Stimulated activated CD4-positive, alpha-beta T cell treated with anti-CD3 and anti-CD28 coated beads, Interleukin-15, amount 100 ng/mL, for 1 hour (primary cell): ENCODE data around the gene RNF181.
"Not testable (repeated sequence)": the region's sequence is repeated elsewhere in the genome, so short reads cannot be mapped to it uniquely, and the experiment has no call there.

ENCODE experiments used
- DNase-seq, 2 donors: peaks; one replicate each; pipeline ENCODE4 v3.0.0-alpha.2; 2020; ENCODE audit warnings: low read depth in 1 of 2, low spot score in 1 of 2

The RNF181 gene

GRCh38 chr2:85596026-85596333 is 435 bp downstream of the RNF181 start:
- no peak for DNase-seq

- no peak for DNase-seq
These were observed 1.1 kb downstream of the RNF181 start for GRCh38 chr2:85596486-85597143.

- DNase-seq: no peak
These were observed 1.7 kb downstream of the RNF181 start for GRCh38 chr2:85597241-85597640.

DNA sequence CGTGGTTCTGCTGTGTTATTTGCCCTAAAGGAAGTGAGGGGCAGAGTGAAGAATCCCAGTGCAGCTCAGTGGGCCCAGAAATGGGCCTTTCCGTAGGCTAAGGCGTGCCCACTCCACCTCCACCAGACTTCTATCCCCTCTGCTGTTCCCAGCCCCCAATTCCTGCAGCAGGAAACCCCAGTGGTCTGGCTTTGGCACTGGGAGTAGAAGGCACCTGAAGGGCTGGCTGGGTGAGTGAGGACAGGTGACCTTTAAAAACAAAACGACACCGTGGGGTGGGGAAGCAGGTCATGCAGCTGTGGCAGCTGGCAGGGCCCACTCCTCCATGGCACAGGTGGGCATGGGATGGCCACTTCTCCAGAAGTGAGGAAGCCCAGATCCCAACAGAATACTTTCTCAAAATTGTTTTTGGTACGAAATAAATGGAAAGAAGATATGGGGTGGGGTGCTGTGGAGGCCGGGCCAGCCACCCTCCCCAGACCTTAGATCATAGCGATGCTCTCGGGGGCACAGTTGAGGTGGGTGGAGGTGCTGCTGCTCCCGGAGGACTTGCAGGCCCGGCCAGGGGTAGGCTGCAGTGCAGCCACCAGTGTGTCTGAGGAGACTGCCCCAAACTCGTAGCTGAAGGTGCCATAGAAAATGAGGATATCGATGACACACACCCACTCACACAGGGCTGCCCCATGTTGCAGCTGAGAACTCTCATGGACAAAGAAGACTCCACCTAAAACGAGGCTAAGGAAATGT is 3.2 kb downstream of the RNF181 start:
- no peak for DNase-seq

- no peak for DNase-seq
These were observed 4.1 kb downstream of the RNF181 start for GRCh38 chr2:85599468-85600234.

DNA sequence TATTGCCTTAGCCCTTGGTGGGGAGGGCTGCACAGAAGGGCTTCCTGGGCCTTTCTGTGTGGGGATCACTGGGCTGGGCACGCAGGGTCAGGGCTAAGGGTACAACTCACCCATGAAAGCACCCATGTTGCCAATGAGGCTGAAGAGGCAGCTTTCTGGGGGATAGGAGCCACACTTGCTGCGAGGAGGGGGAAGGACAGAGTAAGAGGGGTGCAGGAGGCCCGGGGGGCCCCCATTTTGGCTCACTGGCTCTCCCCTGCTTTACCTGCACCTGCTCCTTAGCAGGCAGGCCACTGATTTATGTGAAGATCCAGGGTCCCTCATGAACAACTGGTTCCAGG is 4.7 kb downstream of the RNF181 start:
- no peak for DNase-seq

DNA sequence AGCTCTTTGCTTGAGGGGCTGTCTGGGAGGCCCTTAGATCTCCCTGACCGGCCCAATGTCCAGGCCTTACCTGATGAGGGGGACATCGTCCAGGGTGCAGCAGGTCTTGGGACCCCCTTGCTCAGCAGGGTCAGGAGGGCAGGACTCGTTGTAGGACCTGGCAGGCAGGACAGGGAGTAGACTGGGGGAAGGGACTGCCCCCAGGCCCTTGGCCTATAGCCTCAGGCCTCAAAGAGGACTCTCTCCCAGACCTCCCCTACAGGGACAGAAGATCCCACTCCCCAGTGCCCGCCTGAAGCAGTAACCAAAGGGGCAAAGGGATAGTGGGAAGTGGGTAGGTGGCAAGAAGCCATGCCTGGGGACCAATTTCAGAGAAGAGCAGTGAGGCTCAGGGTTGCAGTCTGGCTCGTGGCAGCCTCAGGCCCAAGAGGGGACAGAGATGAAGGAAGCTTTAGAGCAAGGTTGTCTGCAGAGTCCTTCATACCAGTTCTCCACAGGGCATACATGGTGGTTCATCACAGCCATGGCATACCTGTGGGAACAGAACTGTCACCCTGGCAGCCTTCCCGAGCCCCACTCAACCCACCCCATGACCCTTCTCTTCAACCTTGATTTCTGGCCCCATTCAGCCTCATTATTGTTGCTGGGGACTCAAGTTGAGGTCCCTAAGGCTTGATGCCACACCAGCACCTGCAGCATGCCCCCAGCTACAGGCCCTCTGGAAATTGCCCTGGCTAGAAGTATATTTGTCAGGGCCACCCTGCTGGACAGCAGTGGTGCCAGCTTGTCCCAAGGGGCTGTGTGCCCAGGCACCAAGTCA is 5.6 kb downstream of the RNF181 start:
- no peak for DNase-seq

- DNase-seq: no peak
These were observed 6.4 kb downstream of the RNF181 start for GRCh38 chr2:85601771-85602475.

- DNase-seq: peak; percentile 73 to 85
These were observed 7.1 kb downstream of the RNF181 start, which contains the start of gene TMEM150A for GRCh38 chr2:85602476-85603234. Gene TMEM150A (minus strand): TSS chr2:85602698. CDS start chr2:85601948, 750 bp downstream.

- DNase-seq: not testable (repeated sequence)
These were observed 8.5 kb downstream of the RNF181 start for GRCh38 chr2:85604133-85604444.

GRCh38 chr2:85604568-85605339 is 9.2 kb downstream of the RNF181 start:
- no peak for DNase-seq

GRCh38 chr2:85605406-85606115 is 10.0 kb downstream of the RNF181 start:
- DNase-seq: no peak

- no peak for DNase-seq
These were observed 10.5 kb downstream of the RNF181 start for GRCh38 chr2:85606116-85606455.

GRCh38 chr2:85607268-85608215 is 12.0 kb downstream of the RNF181 start:
- DNase-seq: no peak

- no peak for DNase-seq
These were observed 15.7 kb downstream of the RNF181 start for GRCh38 chr2:85611217-85611704.

GRCh38 chr2:85611705-85612587 is 16.4 kb downstream of the RNF181 start, which contains the start of gene C2orf68:
Gene C2orf68 (minus strand): TSS chr2:85612066. CDS start chr2:85611984, 82 bp downstream.
- peak; percentile 63 to 76 for DNase-seq
